Breast epithelium (tissue), 4 donors: ENCODE results near the gene RIPK3. TPM values are rescaled to one million over a fixed set of nuclear protein-coding genes. Genes with fewer than 3 reads are reported as not detected.

Experiments used
- DNase-seq, 2 donors: peaks; one replicate each; pipeline ENCODE4 v3.0.0-alpha.2; 2019; ENCODE audit warnings: low spot score in 2 of 2
- H3K27ac ChIP-seq, 2 donors: fragments of 200-600 bp; sonication (generic) in 1 of 2; one replicate each; pipeline ENCODE4 v1.5.1; 2016 to 2019; ENCODE audit warnings: mild to moderate bottlenecking in 1 of 2
- H3K27me3 ChIP-seq, 2 donors: fragments of 200-600 bp; sonication (generic) in 1 of 2; one replicate each; pipeline versions ENCODE4 v1.5.1 to v1.6.0; 2017 to 2019; ENCODE audit warnings: control low read depth in 1 of 2, mild to moderate bottlenecking in 1 of 2
- H3K36me3 ChIP-seq: fragments of 200-600 bp; one replicate; pipeline ENCODE4 v1.5.1; 2019
- H3K4me1 ChIP-seq, 2 donors: fragments of 200-600 bp; sonication (generic); one replicate each; pipeline ENCODE4 v1.5.1; 2016 to 2019; ENCODE audit warnings: control low read depth in 1 of 2
- H3K4me3 ChIP-seq, 3 donors: fragments of 200-600 bp; sonication (generic); 1 replicate in 2 of 3; 2 replicates in 1 of 3; pipeline ENCODE4 v1.5.1; 2016 to 2019; ENCODE audit warnings: mild to moderate bottlenecking in 3 of 3, moderate library complexity in 2 of 3
- H3K9me3 ChIP-seq, 2 donors: fragments of 200-600 bp; sonication (generic) in 1 of 2; one replicate each; pipeline ENCODE4 v1.5.1; 2016 to 2019; ENCODE audit warnings: control low read depth in 1 of 2
- CTCF ChIP-seq, 3 donors: fragments of 450-650 bp; IDR thresholded peaks; one replicate each; pipeline ENCODE4 v1.5.1; 2016 to 2017; ENCODE audit warnings: antibody characterized with exemption in 3 of 3, mild to moderate bottlenecking in 3 of 3, moderate library complexity in 3 of 3
- POLR2A ChIP-seq: fragments of 450-650 bp; IDR thresholded peaks from one replicate; pipeline ENCODE4 v1.6.1; 2016; ENCODE audit warnings: antibody characterized with exemption, mild to moderate bottlenecking, moderate library complexity
- POLR2AphosphoS5 ChIP-seq, 3 donors: sonication (generic); formaldehyde crosslinking; IDR thresholded peaks; one replicate each; pipeline ENCODE4 v1.6.1; 2017; ENCODE audit warnings: antibody characterized with exemption in 3 of 3
- intact Hi-C: fragments of 100-400 bp; cut with DNase I; formaldehyde crosslinking; loops from one replicate; pipeline ENCODE4 v1.15.1; 2023; ENCODE audit warnings: low total_unique reads
- total RNA-seq, 3 donors: library from RNA; depleted of rRNA; stranded (reverse); fragments of >200 nt; gene quantifications; one replicate each; pipeline ENCODE4 v1.1.0, GENCODE V29; 2016

RIPK3 gene
- total RNA-seq, 3 donors from 2014 or later = 10.7 to 13.4 (median 12.0) TPM

GRCh38 chr14:24311837-24312615 is 27.8 kb downstream of the RIPK3 start:
- peaks cover 14 to 19% of the 10 kb centered on the region in 2 donors for H3K4me1 ChIP-seq
- peak in 1 of 3 donors; percentile 9 for TF ChIP-seq CTCF (IDR thresholded peaks at IDR 0.05)
- TF ChIP-seq POLR2A = no peak
- intact Hi-C loops = no loop called here
- no peaks in the 10 kb centered on the region for H3K9me3 ChIP-seq
- DNase-seq = peak in 1 of 2 donors; percentile 56
- no peaks in the 10 kb centered on the region for H3K27me3 ChIP-seq
- H3K4me3 ChIP-seq = peak overlapping the region; percentile 55 to 77 (median 61)
- H3K27ac ChIP-seq = peak overlapping the region; percentile 90 to 91
- H3K36me3 ChIP-seq = no peaks in the 10 kb centered on the region

- Histone ChIP-seq H3K27me3 (no peaks in the 10 kb centered on the region), H3K4me1 (peaks cover 12 to 19% of the 10 kb centered on the region in 2 donors), H3K9me3 (no peaks in the 10 kb centered on the region), H3K4me3 (peak within 1 kb of the TSS; percentile 55 to 77 (median 61)), H3K27ac (peak within 1 kb of the TSS; percentile 90 to 91), H3K36me3 (no peaks in the 10 kb centered on the region)
- TF ChIP-seq POLR2A (no peak), POLR2AphosphoS5 (IDR thresholded peaks at IDR 0.05) (peak; percentile 23 to 53 (median 37)), CTCF (IDR thresholded peaks at IDR 0.05) (peak in 2 of 3 donors; percentile 39 to 55)
- peak; percentile 64 to 74 for DNase-seq
- intact Hi-C loops = no loop called here
Observed at GRCh38 chr14:24310646-24311604, 28.9 kb downstream of the RIPK3 start, which contains the start of gene LTB4R. TSS of gene LTB4R (plus strand) at chr14:24311502. CDS start at chr14:24315652, 4,150 bp downstream.

- Histone ChIP-seq H3K27me3 (no peaks in the 10 kb centered on the region), H3K4me1 (peaks cover 12 to 19% of the 10 kb centered on the region in 2 donors), H3K4me3 (peak overlapping the region; percentile 55 to 77 (median 61)), H3K27ac (peak overlapping the region; percentile 90 to 91), H3K9me3 (no peaks in the 10 kb centered on the region), H3K36me3 (no peaks in the 10 kb centered on the region)
- no peak for DNase-seq
- TF ChIP-seq POLR2AphosphoS5 (IDR thresholded peaks at IDR 0.05) (no peak), CTCF (IDR thresholded peaks at IDR 0.05) (no peak)
- intact Hi-C loops = no loop called here
Observed at GRCh38 chr14:24310265-24310645, 29.5 kb downstream of the RIPK3 start.

GRCh38 chr14:24309538-24310264 is 30.1 kb downstream of the RIPK3 start, which contains the start of gene LTB4R2:
TSS of gene LTB4R2 (plus strand) at chr14:24310140. CDS start at chr14:24310665, 525 bp downstream.
- Histone ChIP-seq H3K27ac (peak within 1 kb of the TSS; percentile 90 to 91), H3K4me1 (peaks cover 12 to 19% of the 10 kb centered on the region in 2 donors), H3K36me3 (peaks cover 2% of the 10 kb centered on the region), H3K27me3 (no peaks in the 10 kb centered on the region), H3K4me3 (peak within 1 kb of the TSS; percentile 55 to 77 (median 61)), H3K9me3 (no peaks in the 10 kb centered on the region)
- TF ChIP-seq POLR2AphosphoS5 (IDR thresholded peaks at IDR 0.05) = no peak
- TF ChIP-seq POLR2A = no peak
- TF ChIP-seq CTCF (IDR thresholded peaks at IDR 0.05) = no peak
- no peak for DNase-seq
- intact Hi-C loops = loop anchor here (10.0 kb wide), 1 partner anchor 65 kb away; the partner anchor contains the start of gene TINF2
